ENCODE results near the gene PTPA. TPM values are rescaled to one million over a fixed set of nuclear protein-coding genes. Genes with fewer than 3 reads are reported as not detected.
"Not testable (repeated sequence)": the region's sequence is repeated elsewhere in the genome, so short reads cannot be mapped to it uniquely, and the experiment has no call there.

The PTPA gene
- total RNA-seq, 1 donor from 2014 or later, result 160 TPM

- DNase-seq (ENCODE audit: low spot score in 2 of 2, unreplicated experiment in 2 of 2), result no peak
- Mint-ChIP-seq H3K4me3 (no peak overlapping the region), H3K36me3 (peaks cover 31% of the 10 kb centered on the region), H3K4me1 (no peaks in the 10 kb centered on the region), H3K27me3 (ENCODE audit: low read depth) (no peaks in the 10 kb centered on the region), H3K9me3 (no peaks in the 10 kb centered on the region), H3K27ac (no peak overlapping the region)
- no peak for TF ChIP-seq CTCF (IDR thresholded peaks at IDR 0.05; ENCODE audit: unreplicated experiment)
Observed at GRCh38 chr9:129125478-129125877, 14.3 kb downstream of the PTPA start.

- H3K27me3 Mint-ChIP-seq (ENCODE audit: low read depth), result no peaks in the 10 kb centered on the region
- H3K9me3 Mint-ChIP-seq, result no peaks in the 10 kb centered on the region
- H3K36me3 Mint-ChIP-seq, result peaks cover 33% of the 10 kb centered on the region
- H3K27ac Mint-ChIP-seq, result no peak overlapping the region
- DNase-seq (ENCODE audit: low spot score in 2 of 2, unreplicated experiment in 2 of 2), result no peak
- no peak for TF ChIP-seq CTCF (IDR thresholded peaks at IDR 0.05; ENCODE audit: unreplicated experiment)
- no peak overlapping the region for H3K4me3 Mint-ChIP-seq
- H3K4me1 Mint-ChIP-seq, result no peaks in the 10 kb centered on the region
Observed at GRCh38 chr9:129126749-129127618, 15.8 kb downstream of the PTPA start.

GRCh38 chr9:129128689-129129088 lies 17.5 kb downstream of the PTPA start:
- no peak for TF ChIP-seq CTCF (IDR thresholded peaks at IDR 0.05; ENCODE audit: unreplicated experiment)
- H3K9me3 Mint-ChIP-seq, result no peaks in the 10 kb centered on the region
- DNase-seq (ENCODE audit: low spot score in 2 of 2, unreplicated experiment in 2 of 2), result no peak
- no peaks in the 10 kb centered on the region for H3K27me3 Mint-ChIP-seq (ENCODE audit: low read depth)
- H3K4me1 Mint-ChIP-seq, result no peaks in the 10 kb centered on the region
- peaks cover 33% of the 10 kb centered on the region for H3K36me3 Mint-ChIP-seq
- no peak overlapping the region for H3K27ac Mint-ChIP-seq
- no peak overlapping the region for H3K4me3 Mint-ChIP-seq

GRCh38 chr9:129130271-129130670 lies 19.1 kb downstream of the PTPA start:
- peaks cover 35% of the 10 kb centered on the region for H3K36me3 Mint-ChIP-seq
- not testable (repeated sequence) for H3K4me3 Mint-ChIP-seq

GRCh38 chr9:129130791-129131190 lies 19.6 kb downstream of the PTPA start:
- H3K36me3 Mint-ChIP-seq, result peaks cover 35% of the 10 kb centered on the region
- no peaks in the 10 kb centered on the region for H3K4me1 Mint-ChIP-seq

More at GRCh38 chr9:129130271-129130670, 19.1 kb downstream of the PTPA start:
- H3K9me3 Mint-ChIP-seq; H3K4me1 Mint-ChIP-seq; DNase-seq (ENCODE audit: low spot score in 2 of 2, unreplicated experiment in 2 of 2); H3K27me3 Mint-ChIP-seq (ENCODE audit: low read depth); H3K27ac Mint-ChIP-seq: not testable (repeated sequence)

More at GRCh38 chr9:129130791-129131190, 19.6 kb downstream of the PTPA start:
- no peak for DNase-seq (ENCODE audit: low spot score in 2 of 2, unreplicated experiment in 2 of 2)
- Mint-ChIP-seq H3K4me3 (no peak overlapping the region), H3K27ac (no peak overlapping the region), H3K27me3 (ENCODE audit: low read depth) (no peaks in the 10 kb centered on the region), H3K9me3 (no peaks in the 10 kb centered on the region)
- TF ChIP-seq CTCF (IDR thresholded peaks at IDR 0.05; ENCODE audit: unreplicated experiment), result no peak

Measured in mesothelial cell of epicardium (in vitro differentiated cells).